Left cardiac atrium (tissue), 4 donors: ENCODE results near the gene KIAA1755. TPM values are rescaled to one million over a fixed set of nuclear protein-coding genes. Genes with fewer than 3 reads are reported as not detected.

Experiments
- ATAC-seq, 2 donors: fragments of 200-7000 bp; cut with Tn5 transposase; one replicate each; pipeline ENCODE4 v1.9.1; 2020; ENCODE audit warnings: mild to moderate bottlenecking in 2 of 2, moderate library complexity in 2 of 2
- DNase-seq: peaks from one replicate; pipeline ENCODE4 v3.0.0-alpha.2; 2020
- intact Hi-C, 2 donors: fragments of 100-400 bp; cut with DNase I; formaldehyde crosslinking; loops; one replicate each; pipeline versions ENCODE4 v1.14.1 to v1.15.1; 2022 to 2023
- total RNA-seq, 2 donors: library from RNA; stranded (reverse); fragmentation: NEBNext Ultra II Directional; extraction: Animal tissue kit (Norgen Biotek cat#: 25700); gene quantifications; one replicate each; pipeline ENCODE4 v1.2.1, GENCODE V29; 2021
- donor health status: DM: no; HTN: yes; CAD: no.
- donor health status: DM: no; HTN: yes; CAD: no; lungs with severe emphysema.
- donor health status: DM: yes; HTN: yes; CAD: no.
- donor health status: Dilated cardiomyopathy.

The KIAA1755 gene
- total RNA-seq, 2 donors from 2014 or later, result 8.0 to 8.1 TPM

DNA sequence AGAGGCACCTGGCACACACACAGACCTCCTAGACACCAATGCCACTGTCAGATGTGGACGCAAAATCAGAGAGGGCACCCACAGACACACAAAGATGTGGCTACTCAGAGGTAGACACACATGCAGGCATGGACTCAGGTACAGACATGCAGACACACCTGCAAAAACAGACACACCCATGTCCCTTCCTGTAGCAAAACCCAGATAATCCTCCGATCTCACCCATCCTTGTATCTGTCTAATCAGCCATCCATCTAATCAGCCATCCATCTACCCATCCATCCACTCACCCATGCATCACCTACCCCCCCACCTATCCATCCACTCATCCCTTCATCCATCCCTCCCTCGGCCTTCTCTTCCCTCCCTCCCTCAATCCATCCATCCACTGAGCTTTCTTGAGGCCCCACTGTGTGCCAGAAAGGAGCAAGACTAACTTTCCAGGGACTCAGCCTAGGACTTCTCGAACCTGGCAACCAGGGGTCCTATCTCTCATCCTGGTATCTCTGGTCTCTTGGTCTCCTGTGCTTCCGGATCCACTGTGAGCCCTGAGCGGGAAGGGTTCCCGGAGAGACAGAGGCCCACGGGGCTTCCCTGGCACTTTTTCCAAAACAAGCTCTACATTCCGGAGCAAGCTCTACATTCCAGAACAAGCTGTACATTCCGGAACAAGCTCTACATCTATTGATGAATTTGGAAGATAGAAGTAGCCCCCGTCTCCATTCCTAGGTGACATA, 94.4 kb downstream of the KIAA1755 start:
- ATAC-seq, result no peak
- no peak for DNase-seq
- intact Hi-C loops, result loop anchor here (5.0 kb wide), 2 partner anchors 94 to 109 kb away; no protein-coding TSS in a partner anchor

DNA sequence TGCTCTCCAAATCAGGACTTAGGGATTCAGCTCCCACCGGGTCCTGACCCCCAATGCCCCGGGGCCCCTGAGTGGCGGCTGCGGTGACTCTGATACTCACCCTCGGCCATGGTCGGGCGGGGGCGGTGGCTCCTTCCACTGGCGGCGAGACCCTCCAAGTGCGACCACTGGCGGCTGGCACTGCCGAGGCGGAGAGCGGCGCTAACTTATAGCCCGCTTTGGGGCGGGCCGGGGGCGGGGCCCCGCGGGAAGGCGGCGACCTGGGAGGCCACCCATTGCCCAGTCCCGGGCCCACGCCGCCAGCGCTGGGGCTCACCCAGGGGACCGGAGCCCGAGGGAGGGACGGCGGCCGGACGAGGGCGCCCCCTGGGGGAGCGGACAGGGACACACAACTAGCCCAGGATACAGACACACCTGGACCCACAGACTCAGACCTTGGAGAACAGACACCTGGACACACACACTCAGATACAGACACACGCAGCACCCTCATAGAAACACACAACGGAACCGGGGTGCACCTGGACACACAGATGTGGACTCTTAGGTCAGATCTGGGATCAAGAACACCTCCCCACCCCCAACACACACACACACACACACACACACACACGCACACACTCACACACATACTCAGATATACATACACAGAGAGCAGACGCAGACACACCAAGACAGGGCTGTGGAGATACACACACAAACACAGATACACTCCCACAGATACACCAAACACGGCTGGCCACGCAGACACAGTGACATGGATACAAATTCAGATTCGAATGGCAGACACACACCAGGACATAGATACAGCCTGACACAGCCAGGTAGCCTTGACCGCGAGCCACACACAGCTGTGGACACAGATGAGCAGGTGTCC, 95.2 kb downstream of the KIAA1755 start, which contains the start of gene TGM2:
Gene TGM2, minus strand, starts transcription at position 182 of the 877 bp plus-strand sequence. Its CDS starts 72 bp downstream, at position 110.
- intact Hi-C loops, result loop anchor here (5.0 kb wide), 2 partner anchors 93 to 108 kb away; no protein-coding TSS in a partner anchor
- ATAC-seq (peak; percentile 87 to 90), DNase-seq (peak; percentile 91)

DNA sequence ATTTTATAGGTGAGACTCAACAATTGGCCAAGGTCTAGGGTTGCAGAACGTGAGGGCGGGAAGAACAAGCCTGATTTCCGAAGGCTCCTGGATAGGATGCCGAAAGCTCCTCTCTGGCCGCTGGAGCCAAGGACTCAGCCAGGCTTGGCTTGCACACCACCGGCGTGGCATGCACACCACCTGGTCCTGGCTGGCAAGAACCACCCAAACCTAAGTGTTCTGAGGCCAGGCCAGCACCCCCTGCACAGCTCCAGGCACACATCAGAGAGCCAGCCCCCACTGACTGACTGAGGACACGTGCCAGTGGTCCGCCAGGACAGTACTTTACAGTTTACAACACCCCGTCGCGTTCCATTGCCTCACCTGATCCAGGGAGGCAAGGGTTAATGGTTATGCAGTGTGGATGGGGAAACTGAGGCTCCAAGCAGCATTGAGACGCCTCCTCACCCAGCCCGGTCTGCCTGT, 95.9 kb downstream of the KIAA1755 start:
- intact Hi-C loops, result loop anchor here (5.0 kb wide), 2 partner anchors 92 to 107 kb away; no protein-coding TSS in a partner anchor
- DNase-seq (no peak), ATAC-seq (peak; percentile 11 to 16)

DNA sequence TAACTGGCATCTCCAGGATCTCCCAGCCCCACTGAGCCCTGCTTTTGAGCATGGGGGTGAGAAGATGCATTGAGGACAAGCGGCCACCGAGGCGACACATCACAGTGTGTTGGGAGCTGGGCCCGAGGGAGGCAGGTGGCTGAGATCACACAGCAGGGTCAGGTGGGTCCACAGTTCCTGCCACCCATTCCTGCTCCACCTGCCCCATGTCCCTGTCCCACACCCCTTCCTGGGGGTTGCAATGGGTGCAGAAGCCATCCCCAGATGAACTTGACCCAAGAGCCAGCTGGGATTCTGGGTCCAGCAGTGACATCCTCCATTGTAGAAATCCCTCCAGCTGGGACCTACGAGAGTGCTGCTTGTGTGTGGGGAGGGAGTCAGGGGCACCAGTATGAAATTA, 96.5 kb downstream of the KIAA1755 start:
- ATAC-seq (no peak), DNase-seq (no peak)
- intact Hi-C loops, result loop anchor here in 1 of 2 donors (5.0 kb wide), 1 partner anchor 92 kb away; no protein-coding TSS in a partner anchor

DNA sequence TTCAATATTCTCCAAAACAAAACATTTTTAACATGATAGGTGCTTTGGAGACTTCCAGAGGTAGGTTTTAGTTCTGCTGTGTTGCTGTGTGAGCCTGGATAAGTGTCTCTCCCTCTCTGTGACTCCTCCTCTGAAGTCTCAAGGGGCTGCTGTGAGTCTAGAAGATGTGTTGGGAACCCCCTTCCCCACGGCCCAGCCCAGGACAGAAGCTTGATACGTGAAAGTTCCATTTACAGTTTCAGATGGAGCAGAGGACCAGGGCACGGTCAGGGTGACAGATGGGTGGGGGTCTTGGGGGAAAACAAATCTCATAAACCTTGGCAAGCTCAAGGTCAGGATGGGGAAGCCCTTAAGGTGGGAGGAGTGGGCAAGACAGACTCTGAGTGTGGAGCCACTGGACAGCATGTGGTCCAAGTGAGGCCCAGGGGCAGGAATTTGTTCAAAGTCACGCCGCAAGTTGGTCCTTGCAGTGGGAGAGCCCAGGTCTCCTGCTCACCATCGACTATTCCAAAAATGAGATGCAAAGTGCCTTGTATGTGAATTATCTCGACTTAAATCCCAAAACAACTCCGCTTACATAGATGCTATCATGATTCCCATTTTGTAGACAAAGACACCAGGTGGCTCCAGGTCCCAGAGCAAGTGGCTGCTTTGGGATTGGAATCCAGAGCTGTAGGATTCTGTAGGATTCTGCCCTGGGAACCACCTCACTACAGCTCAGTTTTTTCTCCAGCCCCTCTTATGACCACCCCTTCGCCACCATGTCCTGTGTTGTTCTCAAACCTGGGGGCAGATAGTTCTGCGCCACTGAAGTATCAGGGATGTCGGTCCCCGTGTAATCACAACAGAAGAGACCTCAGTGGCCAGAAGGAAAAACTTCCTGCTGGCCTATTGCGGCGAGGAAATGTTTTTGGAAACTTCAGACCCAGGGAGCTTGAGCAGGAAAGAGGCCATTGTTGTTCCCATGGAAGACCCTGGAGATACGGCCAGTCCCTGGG, 97.4 kb downstream of the KIAA1755 start:
- ATAC-seq (no peak), DNase-seq (no peak)
- intact Hi-C loops, result loop anchor here in 1 of 2 donors (5.0 kb wide), 1 partner anchor 91 kb away; no protein-coding TSS in a partner anchor

DNA sequence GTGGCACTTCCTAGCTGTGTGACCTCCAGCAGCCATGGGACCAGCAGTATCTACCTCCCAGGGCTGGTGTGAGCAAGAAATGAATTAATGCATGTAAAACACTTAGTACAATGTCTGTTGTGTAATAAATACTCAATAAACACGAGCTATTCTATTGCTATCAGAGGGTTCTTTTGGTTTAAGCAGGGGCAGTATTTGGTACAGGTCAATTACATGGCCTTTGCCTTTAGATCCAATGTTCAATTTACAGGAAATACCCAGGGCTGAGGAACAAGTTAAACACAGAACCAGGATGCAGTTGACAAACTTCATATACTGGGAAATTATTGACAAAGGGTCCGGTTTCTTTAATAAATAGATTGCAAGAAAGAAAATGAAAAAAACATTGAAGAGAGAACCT, 98.4 kb downstream of the KIAA1755 start:
- DNase-seq (no peak), ATAC-seq (no peak)
- intact Hi-C loops, result loop anchor here in 1 of 2 donors (5.0 kb wide), 1 partner anchor 90 kb away; no protein-coding TSS in a partner anchor

DNA sequence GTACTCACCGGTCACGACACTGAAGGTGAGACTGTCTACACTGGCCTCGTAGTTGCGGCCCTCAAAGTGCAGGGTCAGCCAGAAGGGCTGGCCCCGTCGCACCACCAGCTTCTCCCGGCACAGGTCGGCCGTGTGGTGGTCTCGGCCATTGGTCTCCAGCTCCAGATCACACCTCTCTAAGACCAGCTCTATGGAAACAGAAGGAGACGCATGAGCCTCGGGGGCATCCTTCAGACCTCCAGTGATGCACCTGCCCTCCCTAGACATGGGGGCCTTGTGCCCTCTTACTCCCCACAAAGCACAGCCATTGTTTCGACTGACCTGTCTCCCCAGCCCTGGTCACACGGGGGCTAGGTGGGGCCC, 99.1 kb downstream of the KIAA1755 start:
- DNase-seq (peak; percentile 21), ATAC-seq (no peak)
- intact Hi-C loops, result loop anchor here in 1 of 2 donors (5.0 kb wide), 1 partner anchor 89 kb away; no protein-coding TSS in a partner anchor

Other genes with a start within 250 kb of the KIAA1755 start
- 10 to 100 TPM; 11.6 to 11.9 TPM for gene TTI1, start 227.3 kb downstream of the KIAA1755 start, total RNA-seq
- gene RPRD1B, start 227.0 kb downstream of the KIAA1755 start, total RNA-seq, result 10 to 100 TPM; 78.6 to 86.4 TPM
- gene TGM2, start 95.5 kb downstream of the KIAA1755 start, total RNA-seq, result 100 to 1,000 TPM; 383 to 695 TPM
- gene BPI, start 43.4 kb upstream of the KIAA1755 start, total RNA-seq, result not detected
- 10 to 100 TPM in 1 of 2 donors, 1 to 10 TPM in 1; 9.0 to 14.5 TPM for gene LBP, start 85.7 kb upstream of the KIAA1755 start, total RNA-seq
- gene SNHG17, start 174.6 kb upstream of the KIAA1755 start, total RNA-seq, result 10 to 100 TPM in 1 of 2 donors, 1 to 10 TPM in 1; 7.9 to 35.0 TPM
- 10 to 100 TPM; 19.5 to 27.2 TPM for gene RALGAPB, start 212.1 kb upstream of the KIAA1755 start, total RNA-seq